Panc1 (cell line): ENCODE measurements around the gene GPSM1.

Experiments used
- POLR2AphosphoS5 ChIP-seq: IDR thresholded peaks from 2 replicates; pipeline ENCODE4 v1.6.1; 2012; ENCODE audit warnings: mild to moderate bottlenecking, low read depth, low read length, moderate library complexity
- REST ChIP-seq, 2 experiments: IDR thresholded peaks; 2 replicates each; pipeline ENCODE4 v1.6.1; 2011 to 2012; ENCODE audit warnings: low read depth in 2 of 2, control low read depth in 1 of 2, low read length in 1 of 2, mild to moderate bottlenecking in 1 of 2, moderate library complexity in 1 of 2; ENCODE audit not compliant: insufficient read depth in 1 of 2
- SIN3A ChIP-seq: IDR thresholded peaks from 2 replicates; pipeline ENCODE4 v1.6.1; 2012; ENCODE audit warnings: low read depth, mild to moderate bottlenecking, low read length, moderate library complexity, borderline replicate concordance; ENCODE audit not compliant: insufficient read depth
- TCF7L2 ChIP-seq: IDR thresholded peaks from 2 replicates; pipeline ENCODE4 v1.6.1; 2011; ENCODE audit warnings: mild to moderate bottlenecking, low read depth, low read length, inconsistent platforms
- TF ChIP-seq, protein P1 (sequence below): fragments of 450-650 bp; IDR thresholded peaks from 2 replicates; pipeline ENCODE4 v1.5.1; 2017; ENCODE audit warnings: mild to moderate bottlenecking

- TF ChIP-seq, protein P1, sequence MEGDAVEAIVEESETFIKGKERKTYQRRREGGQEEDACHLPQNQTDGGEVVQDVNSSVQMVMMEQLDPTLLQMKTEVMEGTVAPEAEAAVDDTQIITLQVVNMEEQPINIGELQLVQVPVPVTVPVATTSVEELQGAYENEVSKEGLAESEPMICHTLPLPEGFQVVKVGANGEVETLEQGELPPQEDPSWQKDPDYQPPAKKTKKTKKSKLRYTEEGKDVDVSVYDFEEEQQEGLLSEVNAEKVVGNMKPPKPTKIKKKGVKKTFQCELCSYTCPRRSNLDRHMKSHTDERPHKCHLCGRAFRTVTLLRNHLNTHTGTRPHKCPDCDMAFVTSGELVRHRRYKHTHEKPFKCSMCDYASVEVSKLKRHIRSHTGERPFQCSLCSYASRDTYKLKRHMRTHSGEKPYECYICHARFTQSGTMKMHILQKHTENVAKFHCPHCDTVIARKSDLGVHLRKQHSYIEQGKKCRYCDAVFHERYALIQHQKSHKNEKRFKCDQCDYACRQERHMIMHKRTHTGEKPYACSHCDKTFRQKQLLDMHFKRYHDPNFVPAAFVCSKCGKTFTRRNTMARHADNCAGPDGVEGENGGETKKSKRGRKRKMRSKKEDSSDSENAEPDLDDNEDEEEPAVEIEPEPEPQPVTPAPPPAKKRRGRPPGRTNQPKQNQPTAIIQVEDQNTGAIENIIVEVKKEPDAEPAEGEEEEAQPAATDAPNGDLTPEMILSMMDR: no peak
- TF ChIP-seq REST (IDR thresholded peaks at IDR 0.05; ENCODE audit: insufficient read depth in 1 of 2, low read depth in 2 of 2, low read length in 1 of 2): no peak
- no peak for TF ChIP-seq POLR2AphosphoS5
- no peak for TF ChIP-seq SIN3A
- no peak for TF ChIP-seq TCF7L2
These were observed 19.7 kb downstream of the GPSM1 start for GRCh38 chr9:136346927-136347465.
